ENCODE measurements around the gene RAB36. TPM values are rescaled to one million over a fixed set of nuclear protein-coding genes. Genes with fewer than 3 reads are reported as not detected.

Gene RAB36, protein sequence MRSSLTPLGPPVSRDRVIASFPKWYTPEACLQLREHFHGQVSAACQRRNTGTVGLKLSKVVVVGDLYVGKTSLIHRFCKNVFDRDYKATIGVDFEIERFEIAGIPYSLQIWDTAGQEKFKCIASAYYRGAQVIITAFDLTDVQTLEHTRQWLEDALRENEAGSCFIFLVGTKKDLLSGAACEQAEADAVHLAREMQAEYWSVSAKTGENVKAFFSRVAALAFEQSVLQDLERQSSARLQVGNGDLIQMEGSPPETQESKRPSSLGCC
- 1 to 10 TPM; 1.0 to 6.4 (median 1.2) TPM for total RNA-seq
- long read RNA-seq, donor 1, partial matches to known transcripts, result 0 of 4 reads
- long read RNA-seq, donor 1, other reads (novel, unspliced or antisense), result 4 of 4 reads
- long read RNA-seq, donor 2, result 0 reads

GRCh38 chr22:23144932-23145877 lies at the start of gene RAB36:
TSS of gene RAB36 (plus strand) at chr22:23145477. CDS start at chr22:23146617, 1,140 bp downstream.
- Histone ChIP-seq H3K4me1 (ENCODE audit: low read depth) (peaks cover 22% of the 10 kb centered on the region), H3K4me3 (peak within 1 kb of the TSS; percentile 11), H3K36me3 (ENCODE audit: low read depth) (no peaks in the 10 kb centered on the region), H3K9me3 (no peaks in the 10 kb centered on the region)
- intact Hi-C loops (cut with DNase I, micrococcal nuclease), result no loop called here
- TF ChIP-seq, protein P1, sequence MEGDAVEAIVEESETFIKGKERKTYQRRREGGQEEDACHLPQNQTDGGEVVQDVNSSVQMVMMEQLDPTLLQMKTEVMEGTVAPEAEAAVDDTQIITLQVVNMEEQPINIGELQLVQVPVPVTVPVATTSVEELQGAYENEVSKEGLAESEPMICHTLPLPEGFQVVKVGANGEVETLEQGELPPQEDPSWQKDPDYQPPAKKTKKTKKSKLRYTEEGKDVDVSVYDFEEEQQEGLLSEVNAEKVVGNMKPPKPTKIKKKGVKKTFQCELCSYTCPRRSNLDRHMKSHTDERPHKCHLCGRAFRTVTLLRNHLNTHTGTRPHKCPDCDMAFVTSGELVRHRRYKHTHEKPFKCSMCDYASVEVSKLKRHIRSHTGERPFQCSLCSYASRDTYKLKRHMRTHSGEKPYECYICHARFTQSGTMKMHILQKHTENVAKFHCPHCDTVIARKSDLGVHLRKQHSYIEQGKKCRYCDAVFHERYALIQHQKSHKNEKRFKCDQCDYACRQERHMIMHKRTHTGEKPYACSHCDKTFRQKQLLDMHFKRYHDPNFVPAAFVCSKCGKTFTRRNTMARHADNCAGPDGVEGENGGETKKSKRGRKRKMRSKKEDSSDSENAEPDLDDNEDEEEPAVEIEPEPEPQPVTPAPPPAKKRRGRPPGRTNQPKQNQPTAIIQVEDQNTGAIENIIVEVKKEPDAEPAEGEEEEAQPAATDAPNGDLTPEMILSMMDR (IDR thresholded peaks at IDR 0.05), result no peak
- DNase-seq (peak; percentile 97 to 99 (median 99)), ATAC-seq (peak; percentile 86)

DNA sequence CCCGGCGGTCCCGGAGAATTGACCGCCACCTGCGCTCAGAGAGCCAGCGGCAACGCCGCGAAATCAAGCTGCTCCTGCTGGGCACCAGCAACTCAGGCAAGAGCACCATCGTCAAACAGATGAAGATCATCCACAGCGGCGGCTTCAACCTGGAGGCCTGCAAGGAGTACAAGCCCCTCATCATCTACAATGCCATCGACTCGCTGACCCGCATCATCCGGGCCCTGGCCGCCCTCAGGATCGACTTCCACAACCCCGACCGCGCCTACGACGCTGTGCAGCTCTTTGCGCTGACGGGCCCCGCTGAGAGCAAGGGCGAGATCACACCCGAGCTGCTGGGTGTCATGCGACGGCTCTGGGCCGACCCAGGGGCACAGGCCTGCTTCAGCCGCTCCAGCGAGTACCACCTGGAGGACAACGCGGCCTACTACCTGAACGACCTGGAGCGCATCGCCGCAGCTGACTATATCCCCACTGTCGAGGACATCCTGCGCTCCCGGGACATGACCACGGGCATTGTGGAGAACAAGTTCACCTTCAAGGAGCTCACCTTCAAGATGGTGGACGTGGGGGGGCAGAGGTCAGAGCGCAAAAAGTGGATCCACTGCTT lies 49.4 kb upstream of the RAB36 start:
- H3K36me3 ChIP-seq (ENCODE audit: low read depth), result no peaks in the 10 kb centered on the region
- ATAC-seq, result no peak
- intact Hi-C loops (cut with DNase I, micrococcal nuclease), result no loop called here

GRCh38 chr22:23097412-23098229 lies 47.7 kb upstream of the RAB36 start:
- ATAC-seq (no peak), DNase-seq (no peak)
- intact Hi-C loops (cut with DNase I, micrococcal nuclease), result no loop called here
- Histone ChIP-seq H3K9me3 (no peaks in the 10 kb centered on the region), H3K4me3 (no peak overlapping the region), H3K36me3 (ENCODE audit: low read depth) (no peaks in the 10 kb centered on the region), H3K4me1 (ENCODE audit: low read depth) (peaks cover 5% of the 10 kb centered on the region)
- TF ChIP-seq, protein P1 (IDR thresholded peaks at IDR 0.05), result no peak

More for the DNA sequence above, 49.4 kb upstream of the RAB36 start:
- H3K4me3 ChIP-seq, result no peak overlapping the region
- TF ChIP-seq, protein P1 (IDR thresholded peaks at IDR 0.05), result no peak
- H3K9me3 ChIP-seq, result no peaks in the 10 kb centered on the region
- DNase-seq, result no peak
- peaks cover 5% of the 10 kb centered on the region for H3K4me1 ChIP-seq (ENCODE audit: low read depth)

GRCh38 chr22:23098230-23098705 lies 47.0 kb upstream of the RAB36 start:
- Histone ChIP-seq H3K4me3 (no peak overlapping the region), H3K9me3 (no peaks in the 10 kb centered on the region), H3K4me1 (ENCODE audit: low read depth) (peaks cover 5% of the 10 kb centered on the region), H3K36me3 (ENCODE audit: low read depth) (no peaks in the 10 kb centered on the region)
- TF ChIP-seq, protein P1 (IDR thresholded peaks at IDR 0.05), result no peak
- intact Hi-C loops (cut with DNase I, micrococcal nuclease), result no loop called here
- ATAC-seq (no peak), DNase-seq (no peak)
